Adrenal gland (tissue), 5 donors: ENCODE measurements around the gene DCTPP1.

Source experiments
- POLR2A ChIP-seq, 2 donors: fragments of 450-650 bp; IDR thresholded peaks; one replicate each; pipeline ENCODE4 v1.6.1; 2017; ENCODE audit warnings: antibody characterized with exemption in 2 of 2, mild to moderate bottlenecking in 2 of 2, moderate library complexity in 1 of 2
- TF ChIP-seq, protein P1 (sequence below), 6 experiments: fragments of 450-650 bp in 4 of 6; fragments of 200-600 bp in 2 of 6; sonication (generic) in 1 of 6; IDR thresholded peaks; 1 replicate in 5 of 6; 2 replicates in 1 of 6; pipeline versions ENCODE4 v1.5.1 to v1.8.0; 2016 to 2021; ENCODE audit warnings: antibody characterized with exemption in 6 of 6, mild to moderate bottlenecking in 2 of 6, moderate library complexity in 1 of 6
- donor health status: DM: no; HTN: no; CAD: no.

DNA sequence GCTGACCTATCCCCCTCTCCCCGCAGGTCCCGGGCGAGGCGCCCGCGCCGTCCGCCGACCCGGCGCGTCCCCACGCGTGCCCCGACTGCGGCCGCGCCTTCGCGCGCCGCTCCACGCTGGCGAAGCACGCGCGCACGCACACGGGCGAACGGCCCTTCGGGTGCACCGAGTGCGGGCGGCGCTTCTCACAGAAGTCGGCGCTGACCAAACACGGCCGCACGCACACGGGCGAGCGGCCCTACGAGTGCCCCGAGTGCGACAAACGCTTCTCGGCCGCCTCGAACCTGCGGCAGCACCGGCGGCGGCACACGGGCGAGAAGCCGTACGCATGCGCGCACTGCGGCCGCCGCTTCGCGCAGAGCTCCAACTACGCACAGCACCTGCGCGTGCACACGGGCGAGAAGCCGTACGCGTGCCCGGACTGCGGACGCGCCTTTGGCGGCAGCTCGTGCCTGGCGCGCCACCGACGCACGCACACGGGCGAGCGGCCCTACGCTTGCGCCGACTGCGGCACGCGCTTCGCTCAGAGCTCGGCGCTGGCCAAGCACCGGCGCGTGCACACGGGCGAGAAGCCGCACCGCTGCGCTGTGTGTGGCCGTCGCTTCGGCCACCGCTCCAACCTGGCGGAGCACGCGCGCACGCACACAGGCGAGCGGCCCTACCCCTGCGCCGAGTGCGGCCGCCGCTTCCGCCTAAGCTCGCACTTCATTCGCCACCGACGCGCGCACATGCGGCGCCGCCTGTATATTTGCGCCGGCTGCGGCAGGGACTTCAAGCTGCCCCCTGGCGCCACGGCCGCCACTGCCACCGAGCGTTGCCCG, 12.1 kb downstream of the DCTPP1 start:
- TF ChIP-seq, protein P1, sequence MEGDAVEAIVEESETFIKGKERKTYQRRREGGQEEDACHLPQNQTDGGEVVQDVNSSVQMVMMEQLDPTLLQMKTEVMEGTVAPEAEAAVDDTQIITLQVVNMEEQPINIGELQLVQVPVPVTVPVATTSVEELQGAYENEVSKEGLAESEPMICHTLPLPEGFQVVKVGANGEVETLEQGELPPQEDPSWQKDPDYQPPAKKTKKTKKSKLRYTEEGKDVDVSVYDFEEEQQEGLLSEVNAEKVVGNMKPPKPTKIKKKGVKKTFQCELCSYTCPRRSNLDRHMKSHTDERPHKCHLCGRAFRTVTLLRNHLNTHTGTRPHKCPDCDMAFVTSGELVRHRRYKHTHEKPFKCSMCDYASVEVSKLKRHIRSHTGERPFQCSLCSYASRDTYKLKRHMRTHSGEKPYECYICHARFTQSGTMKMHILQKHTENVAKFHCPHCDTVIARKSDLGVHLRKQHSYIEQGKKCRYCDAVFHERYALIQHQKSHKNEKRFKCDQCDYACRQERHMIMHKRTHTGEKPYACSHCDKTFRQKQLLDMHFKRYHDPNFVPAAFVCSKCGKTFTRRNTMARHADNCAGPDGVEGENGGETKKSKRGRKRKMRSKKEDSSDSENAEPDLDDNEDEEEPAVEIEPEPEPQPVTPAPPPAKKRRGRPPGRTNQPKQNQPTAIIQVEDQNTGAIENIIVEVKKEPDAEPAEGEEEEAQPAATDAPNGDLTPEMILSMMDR (IDR thresholded peaks at IDR 0.05): peak in 5 of 6 experiments; percentile 17 to 31 (median 28)
- peak; percentile 56 to 82 for TF ChIP-seq POLR2A (IDR thresholded peaks at IDR 0.05)
